Muscle layer of colon (tissue), 2 donors: ENCODE results near the gene FEM1B.

Experiments used
- H3K27ac ChIP-seq: one replicate; pipeline ENCODE4 v1.7.0; 2013; ENCODE audit warnings: low read depth, mild to moderate bottlenecking, low read length, moderate library complexity
- H3K27me3 ChIP-seq, 2 donors: one replicate each; pipeline ENCODE4 v1.7.0; 2013; ENCODE audit warnings: low read length in 2 of 2, mild to moderate bottlenecking in 2 of 2; ENCODE audit not compliant: insufficient read depth in 2 of 2, control insufficient read depth in 1 of 2
- H3K36me3 ChIP-seq: one replicate; pipeline ENCODE4 v1.7.0; 2013; ENCODE audit warnings: mild to moderate bottlenecking, low read length; ENCODE audit not compliant: insufficient read depth
- H3K4me1 ChIP-seq: one replicate; pipeline ENCODE4 v1.7.0; 2013; ENCODE audit warnings: mild to moderate bottlenecking, low read length; ENCODE audit not compliant: insufficient read depth
- H3K4me3 ChIP-seq, 2 donors: one replicate each; pipeline ENCODE4 v1.7.0; 2013; ENCODE audit warnings: low read length in 2 of 2, low read depth in 1 of 2, mild to moderate bottlenecking in 1 of 2, moderate library complexity in 1 of 2
- H3K9ac ChIP-seq: one replicate; pipeline ENCODE4 v1.7.0; 2013; ENCODE audit warnings: low read length
- H3K9me3 ChIP-seq: one replicate; pipeline ENCODE4 v1.7.0; 2013; ENCODE audit warnings: mild to moderate bottlenecking, low read length
- donor health status: abdominal sarcoma.
- donor health status: Adenocarcinoma of cecum.

Gene FEM1B

GRCh38 chr15:68262514-68263356, 14.8 kb upstream of the FEM1B start:
- Histone ChIP-seq H3K36me3 (no peaks in the 10 kb centered on the region), H3K9me3 (no peaks in the 10 kb centered on the region), H3K9ac (no peak overlapping the region), H3K4me3 (no peak overlapping the region), H3K4me1 (no peaks in the 10 kb centered on the region), H3K27ac (no peak overlapping the region), H3K27me3 (no peaks in the 10 kb centered on the region)

GRCh38 chr15:68264282-68264681, 13.3 kb upstream of the FEM1B start:
- H3K27ac ChIP-seq, result no peak overlapping the region
- H3K4me1 ChIP-seq, result no peaks in the 10 kb centered on the region

GRCh38 chr15:68265081-68265480, 12.5 kb upstream of the FEM1B start:
- Histone ChIP-seq H3K9ac (no peak overlapping the region), H3K36me3 (no peaks in the 10 kb centered on the region), H3K27ac (no peak overlapping the region), H3K9me3 (no peaks in the 10 kb centered on the region), H3K4me1 (no peaks in the 10 kb centered on the region), H3K4me3 (no peak overlapping the region), H3K27me3 (no peaks in the 10 kb centered on the region)

More at GRCh38 chr15:68264282-68264681, 13.3 kb upstream of the FEM1B start:
- no peaks in the 10 kb centered on the region for H3K36me3 ChIP-seq
- H3K4me3 ChIP-seq, result no peak overlapping the region
- H3K9me3 ChIP-seq, result no peaks in the 10 kb centered on the region
- no peak overlapping the region for H3K9ac ChIP-seq
- H3K27me3 ChIP-seq, result no peaks in the 10 kb centered on the region

- no peak overlapping the region for H3K4me3 ChIP-seq
- no peaks in the 10 kb centered on the region for H3K4me1 ChIP-seq
- no peaks in the 10 kb centered on the region for H3K36me3 ChIP-seq
- H3K9me3 ChIP-seq, result no peaks in the 10 kb centered on the region
- no peak overlapping the region for H3K27ac ChIP-seq
- H3K9ac ChIP-seq, result no peak overlapping the region
- H3K27me3 ChIP-seq, result no peaks in the 10 kb centered on the region
These were observed 11.9 kb upstream of the FEM1B start for GRCh38 chr15:68265674-68266073.

- peaks cover 12% of the 10 kb centered on the region for H3K4me1 ChIP-seq
- H3K36me3 ChIP-seq, result no peaks in the 10 kb centered on the region
- H3K27ac ChIP-seq, result no peak overlapping the region
- H3K27me3 ChIP-seq, result no peaks in the 10 kb centered on the region
- no peak overlapping the region for H3K4me3 ChIP-seq
- no peak overlapping the region for H3K9ac ChIP-seq
- no peaks in the 10 kb centered on the region for H3K9me3 ChIP-seq
These were observed 9.1 kb upstream of the FEM1B start for GRCh38 chr15:68268405-68268804.

GRCh38 chr15:68271854-68272471, 5.6 kb upstream of the FEM1B start:
- Histone ChIP-seq H3K36me3 (no peaks in the 10 kb centered on the region), H3K4me3 (peak overlapping the region in 1 of 2 donors; percentile 28), H3K9me3 (no peaks in the 10 kb centered on the region), H3K9ac (peak overlapping the region; percentile 3), H3K27me3 (no peaks in the 10 kb centered on the region), H3K4me1 (peaks cover 23% of the 10 kb centered on the region), H3K27ac (peak overlapping the region; percentile 77)

- peaks cover 23% of the 10 kb centered on the region for H3K4me1 ChIP-seq
- H3K4me3 ChIP-seq, result no peak overlapping the region
- no peaks in the 10 kb centered on the region for H3K36me3 ChIP-seq
- no peaks in the 10 kb centered on the region for H3K27me3 ChIP-seq
- no peaks in the 10 kb centered on the region for H3K9me3 ChIP-seq
- H3K9ac ChIP-seq, result peak overlapping the region; percentile 3
- H3K27ac ChIP-seq, result peak overlapping the region; percentile 45
These were observed 4.7 kb upstream of the FEM1B start for GRCh38 chr15:68272721-68273271.

- Histone ChIP-seq H3K4me3 (no peak overlapping the region), H3K27me3 (no peaks in the 10 kb centered on the region), H3K36me3 (no peaks in the 10 kb centered on the region), H3K27ac (no peak overlapping the region), H3K4me1 (peaks cover 23% of the 10 kb centered on the region), H3K9ac (no peak overlapping the region), H3K9me3 (no peaks in the 10 kb centered on the region)
These were observed 3.2 kb upstream of the FEM1B start for GRCh38 chr15:68274201-68274848.

- H3K27ac ChIP-seq, result peak overlapping the region; percentile 91
- H3K9ac ChIP-seq, result no peak overlapping the region
- H3K9me3 ChIP-seq, result no peaks in the 10 kb centered on the region
- H3K27me3 ChIP-seq, result no peaks in the 10 kb centered on the region
- no peaks in the 10 kb centered on the region for H3K36me3 ChIP-seq
- H3K4me3 ChIP-seq, result no peak overlapping the region
- H3K4me1 ChIP-seq, result peaks cover 30% of the 10 kb centered on the region
These were observed 2.3 kb upstream of the FEM1B start for GRCh38 chr15:68275165-68275746.

- Histone ChIP-seq H3K9ac (peak overlapping the region; percentile 97), H3K36me3 (no peaks in the 10 kb centered on the region), H3K4me1 (peaks cover 40% of the 10 kb centered on the region), H3K27ac (peak overlapping the region; percentile 91), H3K9me3 (no peaks in the 10 kb centered on the region), H3K4me3 (peak overlapping the region; percentile 96 to 97), H3K27me3 (no peaks in the 10 kb centered on the region)
These were observed 877 bp upstream of the FEM1B start for GRCh38 chr15:68276668-68277067.

GRCh38 chr15:68277131-68277602, 378 bp upstream of the FEM1B start:
- Histone ChIP-seq H3K27me3 (no peaks in the 10 kb centered on the region), H3K4me3 (peak overlapping the region; percentile 96 to 97), H3K4me1 (peaks cover 39% of the 10 kb centered on the region), H3K9me3 (no peaks in the 10 kb centered on the region), H3K27ac (peak overlapping the region; percentile 91), H3K36me3 (no peaks in the 10 kb centered on the region), H3K9ac (peak overlapping the region; percentile 97)
